Immature natural killer cell (primary cell): ENCODE measurements around the gene TVP23A. TPM values are rescaled to one million over a fixed set of nuclear protein-coding genes. Genes with fewer than 3 reads are reported as not detected.
A peak's percentile ranks its signal among the peaks of the same experiment; 100 is the strongest.

ENCODE experiments used
- DNase-seq, 3 donors: peaks; one replicate each; pipeline ENCODE4 v3.0.0; 2022; ENCODE audit warnings: mixed read lengths in 1 of 3
- H3K27ac Mint-ChIP-seq, 6 donors: one replicate each; pipeline ENCODE4 v1.8.0; 2020; ENCODE audit warnings: mixed read lengths in 6 of 6, mild to moderate bottlenecking in 5 of 6, inconsistent platforms in 4 of 6, moderate library complexity in 3 of 6
- H3K27me3 Mint-ChIP-seq, 3 donors: one replicate each; pipeline ENCODE4 v1.8.0; 2020 to 2021; ENCODE audit warnings: low read depth in 3 of 3, mild to moderate bottlenecking in 3 of 3, mixed read lengths in 3 of 3, moderate library complexity in 3 of 3, inconsistent platforms in 1 of 3
- H3K36me3 Mint-ChIP-seq, 3 donors: one replicate each; pipeline ENCODE4 v1.8.0; 2020; ENCODE audit warnings: mixed read lengths in 3 of 3, inconsistent platforms in 2 of 3, mild to moderate bottlenecking in 2 of 3
- H3K4me1 Mint-ChIP-seq, 2 donors: one replicate each; pipeline ENCODE4 v1.8.0; 2020; ENCODE audit warnings: inconsistent platforms in 2 of 2, mild to moderate bottlenecking in 2 of 2, mixed read lengths in 2 of 2, moderate library complexity in 1 of 2
- H3K4me3 Mint-ChIP-seq, 5 donors: one replicate each; pipeline ENCODE4 v1.8.0; 2020; ENCODE audit warnings: mild to moderate bottlenecking in 5 of 5, mixed read lengths in 5 of 5, inconsistent platforms in 3 of 5, moderate library complexity in 3 of 5
- H3K9me3 Mint-ChIP-seq, 6 donors: one replicate each; pipeline ENCODE4 v1.8.0; 2020; ENCODE audit warnings: mild to moderate bottlenecking in 6 of 6, mixed read lengths in 6 of 6, inconsistent platforms in 4 of 6, moderate library complexity in 3 of 6
- polyA plus RNA-seq, 3 donors: library from polyadenylated mRNA; unstranded; fragments of 300-500 nt; fragmentation: Illumina TruSeq; gene quantifications; one replicate each; pipeline ENCODE4 v1.2.3, GENCODE V29; 2021

The TVP23A gene
- polyA plus RNA-seq, 3 donors from 2014 or later: 0.09 to 0.46 (median 0.14) TPM

- Mint-ChIP-seq H3K27ac (no peak overlapping the region), H3K4me3 (no peak overlapping the region), H3K36me3 (no peaks in the 10 kb centered on the region), H3K27me3 (peaks cover 2 to 5% (median 3%) of the 10 kb centered on the region in 3 donors), H3K4me1 (peaks cover 8 to 12% of the 10 kb centered on the region in 2 donors), H3K9me3 (no peaks in the 10 kb centered on the region)
- no peak for DNase-seq
These were observed 31.3 kb upstream of the TVP23A start for GRCh38 chr16:10849736-10850477.

DNA sequence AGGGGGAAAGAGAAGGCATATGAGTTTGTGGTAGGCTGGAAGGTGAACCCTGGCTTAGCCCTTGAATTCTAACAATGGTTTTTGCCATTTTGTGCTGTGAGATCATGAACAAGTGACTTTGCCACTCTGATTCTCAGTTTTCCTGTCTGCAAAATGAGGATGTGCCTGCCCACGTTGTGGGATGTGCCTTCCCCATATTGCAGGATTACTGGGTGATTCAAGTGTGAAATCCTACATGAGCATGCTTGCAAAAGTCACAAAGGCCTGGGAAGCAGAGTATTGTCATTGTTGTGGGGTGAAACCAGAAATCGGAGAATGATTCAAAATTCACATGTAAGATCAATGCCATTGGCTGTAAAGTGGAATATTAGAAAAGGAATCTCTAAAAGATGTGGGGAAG is 28.6 kb upstream of the TVP23A start:
- Mint-ChIP-seq H3K36me3 (no peaks in the 10 kb centered on the region), H3K4me1 (peaks cover 2% of the 10 kb centered on the region in 2 donors), H3K4me3 (no peak overlapping the region), H3K9me3 (no peaks in the 10 kb centered on the region), H3K27me3 (peaks cover 3 to 7% (median 6%) of the 10 kb centered on the region in 3 donors), H3K27ac (no peak overlapping the region)
- no peak for DNase-seq

- Mint-ChIP-seq H3K4me1 (no peaks in the 10 kb centered on the region), H3K27me3 (peaks cover 3 to 7% (median 6%) of the 10 kb centered on the region in 3 donors), H3K9me3 (no peaks in the 10 kb centered on the region), H3K36me3 (no peaks in the 10 kb centered on the region), H3K27ac (no peak overlapping the region), H3K4me3 (no peak overlapping the region)
- no peak for DNase-seq
These were observed 27.8 kb upstream of the TVP23A start for GRCh38 chr16:10846213-10846998.

GRCh38 chr16:10840703-10841102 is 22.1 kb upstream of the TVP23A start:
- Mint-ChIP-seq H3K9me3 (no peaks in the 10 kb centered on the region), H3K4me1 (no peaks in the 10 kb centered on the region), H3K4me3 (no peak overlapping the region), H3K36me3 (no peaks in the 10 kb centered on the region), H3K27me3 (peaks cover 2 to 7% (median 4%) of the 10 kb centered on the region in 3 donors), H3K27ac (no peak overlapping the region)
- no peak for DNase-seq

- Mint-ChIP-seq H3K36me3 (no peaks in the 10 kb centered on the region), H3K9me3 (no peaks in the 10 kb centered on the region), H3K27me3 (peaks cover 2 to 9% (median 4%) of the 10 kb centered on the region in 3 donors), H3K4me1 (no peaks in the 10 kb centered on the region), H3K27ac (no peak overlapping the region), H3K4me3 (no peak overlapping the region)
- no peak for DNase-seq
These were observed 20.7 kb upstream of the TVP23A start for GRCh38 chr16:10839279-10839666.

DNA sequence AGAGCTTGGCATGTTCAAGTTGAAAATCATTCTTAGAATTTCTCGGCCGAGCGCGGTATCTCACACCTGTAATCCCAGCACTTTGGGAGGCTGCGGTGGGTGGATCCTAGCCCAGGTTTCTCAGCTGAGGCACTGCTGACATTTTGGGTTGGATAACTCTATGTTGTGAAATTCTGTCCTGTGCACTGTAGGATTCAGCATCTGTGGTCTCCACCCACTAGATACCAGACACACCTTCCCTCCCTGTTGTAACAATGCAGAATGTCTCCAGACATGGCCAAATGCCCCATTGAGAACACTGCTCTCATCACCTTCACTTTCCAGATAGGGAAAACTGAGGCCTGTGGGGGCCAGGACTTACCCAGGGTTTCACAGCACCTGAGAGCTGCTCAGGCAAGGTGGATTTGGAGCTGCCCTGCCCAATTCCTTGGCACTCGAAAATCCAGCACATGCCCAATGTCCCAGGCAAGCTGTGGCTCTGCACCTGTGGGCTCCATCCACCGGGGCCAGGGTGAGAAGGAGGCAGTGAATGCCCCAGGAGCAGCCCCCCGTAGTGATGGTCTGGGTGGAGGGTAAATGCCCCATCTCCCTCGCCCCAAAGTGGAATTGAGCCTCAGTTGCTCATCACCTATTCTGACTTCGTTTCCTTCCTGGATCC is 20.2 kb upstream of the TVP23A start:
- Mint-ChIP-seq H3K27me3 (peaks cover 2 to 9% (median 4%) of the 10 kb centered on the region in 3 donors), H3K9me3 (no peaks in the 10 kb centered on the region), H3K4me3 (no peak overlapping the region), H3K4me1 (no peaks in the 10 kb centered on the region), H3K27ac (no peak overlapping the region), H3K36me3 (no peaks in the 10 kb centered on the region)
- no peak for DNase-seq

DNA sequence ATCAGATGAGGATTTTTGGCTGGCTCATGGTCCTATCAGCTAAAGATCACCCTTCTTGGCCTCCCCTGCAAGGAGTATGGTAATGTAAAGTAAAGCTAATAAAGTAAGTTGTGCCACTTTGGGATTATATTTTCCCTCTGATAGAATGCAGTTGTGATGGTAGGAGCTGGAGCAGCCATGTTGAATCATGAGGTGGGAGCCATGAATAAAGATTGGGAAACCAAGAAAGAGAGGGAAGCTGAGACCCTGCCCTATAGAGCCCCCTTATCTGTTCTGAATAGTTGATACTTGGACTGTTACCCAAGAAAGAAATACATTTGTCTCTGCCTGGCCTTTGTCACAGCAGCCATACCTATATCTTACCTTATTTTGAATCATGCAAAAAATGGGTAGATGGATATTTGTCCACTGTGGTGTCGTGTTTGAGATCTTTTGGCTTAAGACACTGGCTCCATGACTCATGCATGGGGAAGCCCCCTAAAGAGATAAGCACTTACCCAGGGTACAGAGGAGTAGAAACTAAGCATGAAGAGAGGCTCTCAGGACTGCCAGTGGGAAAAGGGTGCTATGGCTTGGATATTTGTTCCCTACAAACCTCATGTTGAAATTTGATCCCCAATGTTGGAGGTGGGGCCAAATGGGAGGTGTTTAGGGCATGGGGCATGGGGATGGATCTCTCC is 17.7 kb upstream of the TVP23A start:
- Mint-ChIP-seq H3K9me3 (no peaks in the 10 kb centered on the region), H3K4me1 (no peaks in the 10 kb centered on the region), H3K4me3 (no peak overlapping the region), H3K36me3 (no peaks in the 10 kb centered on the region), H3K27me3 (peaks cover 0 to 4% (median 4%) of the 10 kb centered on the region in 3 donors), H3K27ac (no peak overlapping the region)
- DNase-seq: no peak

DNA sequence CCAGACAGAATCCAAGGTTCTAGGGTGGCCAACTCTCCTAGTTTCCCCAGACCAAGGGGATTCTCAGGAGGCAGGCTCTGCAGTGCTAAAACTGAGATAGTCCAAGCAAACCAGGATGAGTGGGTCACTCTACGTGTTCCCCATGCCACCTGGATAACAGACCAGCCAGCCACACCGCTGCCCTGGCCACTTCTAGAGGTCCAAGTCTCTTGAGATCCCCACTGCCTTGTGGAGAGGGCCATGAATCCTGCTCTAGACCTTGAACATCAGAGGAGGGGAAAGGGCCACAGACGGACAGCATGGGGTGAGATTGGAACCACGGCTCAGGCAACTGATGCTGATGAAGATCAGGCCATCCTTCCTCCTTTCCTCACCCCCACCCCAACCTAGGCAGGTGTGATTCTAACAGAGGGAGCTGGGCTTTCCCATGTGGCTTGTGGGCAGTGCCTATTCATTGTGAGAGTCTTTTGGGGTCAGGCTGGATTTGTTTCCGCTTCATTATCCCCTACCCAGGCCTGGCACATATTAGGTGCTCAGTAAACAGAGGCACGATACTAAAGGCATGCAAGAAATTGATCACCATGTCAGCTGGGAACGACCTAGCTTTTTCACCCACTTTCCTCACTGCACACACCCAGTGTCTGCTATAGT is 16.8 kb upstream of the TVP23A start:
- Mint-ChIP-seq H3K27me3 (peaks cover 0 to 4% (median 2%) of the 10 kb centered on the region in 3 donors), H3K4me1 (no peaks in the 10 kb centered on the region)
- no peak for DNase-seq

DNA sequence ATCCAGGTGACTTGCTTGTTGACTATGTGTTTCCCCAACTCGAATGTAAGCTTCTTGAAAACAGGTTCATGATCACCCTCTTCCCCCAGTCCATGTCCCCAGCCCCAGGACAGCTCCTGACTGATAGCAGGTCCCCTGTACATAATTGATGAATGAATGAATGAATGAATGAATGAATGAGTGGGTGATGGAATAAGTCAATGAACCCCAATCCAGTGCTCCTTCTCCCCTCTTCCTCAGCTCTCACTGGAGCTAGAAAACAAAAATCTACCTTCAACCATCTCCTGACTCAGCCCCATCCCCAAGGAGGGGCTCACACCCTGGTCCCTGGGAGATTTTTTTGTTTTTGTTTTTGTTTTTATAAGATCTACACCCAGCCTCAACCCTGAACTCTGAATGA is 16.2 kb upstream of the TVP23A start:
- no peaks in the 10 kb centered on the region for H3K36me3 Mint-ChIP-seq
- DNase-seq: no peak
- H3K27me3 Mint-ChIP-seq: peaks cover 0 to 4% (median 2%) of the 10 kb centered on the region in 3 donors
- no peak overlapping the region for H3K4me3 Mint-ChIP-seq
- H3K9me3 Mint-ChIP-seq: no peaks in the 10 kb centered on the region
- no peak overlapping the region for H3K27ac Mint-ChIP-seq
- no peaks in the 10 kb centered on the region for H3K4me1 Mint-ChIP-seq

More for the DNA sequence above, 16.8 kb upstream of the TVP23A start:
- H3K4me3 Mint-ChIP-seq: no peak overlapping the region
- H3K36me3 Mint-ChIP-seq: no peaks in the 10 kb centered on the region
- H3K27ac Mint-ChIP-seq: no peak overlapping the region
- no peaks in the 10 kb centered on the region for H3K9me3 Mint-ChIP-seq

DNA sequence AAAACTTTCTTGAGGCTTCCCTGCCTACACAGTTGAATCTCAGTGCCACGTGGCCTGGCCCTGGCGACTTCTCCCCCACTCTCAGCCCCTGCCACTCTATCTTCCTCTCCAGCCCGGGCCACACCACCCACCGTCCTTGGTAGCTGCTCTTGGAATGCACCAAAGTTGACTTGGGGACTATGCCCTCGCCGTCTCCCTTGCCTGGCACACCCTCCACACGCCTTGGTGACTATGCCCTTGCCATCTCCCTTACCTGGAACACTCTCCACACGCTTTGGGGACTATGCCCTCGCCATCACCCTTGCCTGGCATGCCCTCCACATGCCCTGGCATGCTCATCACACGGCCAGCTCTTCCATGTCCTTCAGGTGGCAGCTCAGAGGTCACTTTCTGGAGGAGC is 15.5 kb upstream of the TVP23A start:
- Mint-ChIP-seq H3K4me3 (no peak overlapping the region), H3K36me3 (no peaks in the 10 kb centered on the region), H3K27ac (no peak overlapping the region), H3K4me1 (no peaks in the 10 kb centered on the region), H3K27me3 (peaks cover 0 to 3% (median 2%) of the 10 kb centered on the region in 3 donors), H3K9me3 (no peaks in the 10 kb centered on the region)
- DNase-seq: no peak

- H3K27ac Mint-ChIP-seq: no peak overlapping the region
- no peaks in the 10 kb centered on the region for H3K9me3 Mint-ChIP-seq
- peaks cover 0 to 4% (median 2%) of the 10 kb centered on the region in 3 donors for H3K27me3 Mint-ChIP-seq
- no peak overlapping the region for H3K4me3 Mint-ChIP-seq
- H3K4me1 Mint-ChIP-seq: no peaks in the 10 kb centered on the region
- no peaks in the 10 kb centered on the region for H3K36me3 Mint-ChIP-seq
- DNase-seq: no peak
These were observed 14.7 kb upstream of the TVP23A start for GRCh38 chr16:10833271-10833670.

DNA sequence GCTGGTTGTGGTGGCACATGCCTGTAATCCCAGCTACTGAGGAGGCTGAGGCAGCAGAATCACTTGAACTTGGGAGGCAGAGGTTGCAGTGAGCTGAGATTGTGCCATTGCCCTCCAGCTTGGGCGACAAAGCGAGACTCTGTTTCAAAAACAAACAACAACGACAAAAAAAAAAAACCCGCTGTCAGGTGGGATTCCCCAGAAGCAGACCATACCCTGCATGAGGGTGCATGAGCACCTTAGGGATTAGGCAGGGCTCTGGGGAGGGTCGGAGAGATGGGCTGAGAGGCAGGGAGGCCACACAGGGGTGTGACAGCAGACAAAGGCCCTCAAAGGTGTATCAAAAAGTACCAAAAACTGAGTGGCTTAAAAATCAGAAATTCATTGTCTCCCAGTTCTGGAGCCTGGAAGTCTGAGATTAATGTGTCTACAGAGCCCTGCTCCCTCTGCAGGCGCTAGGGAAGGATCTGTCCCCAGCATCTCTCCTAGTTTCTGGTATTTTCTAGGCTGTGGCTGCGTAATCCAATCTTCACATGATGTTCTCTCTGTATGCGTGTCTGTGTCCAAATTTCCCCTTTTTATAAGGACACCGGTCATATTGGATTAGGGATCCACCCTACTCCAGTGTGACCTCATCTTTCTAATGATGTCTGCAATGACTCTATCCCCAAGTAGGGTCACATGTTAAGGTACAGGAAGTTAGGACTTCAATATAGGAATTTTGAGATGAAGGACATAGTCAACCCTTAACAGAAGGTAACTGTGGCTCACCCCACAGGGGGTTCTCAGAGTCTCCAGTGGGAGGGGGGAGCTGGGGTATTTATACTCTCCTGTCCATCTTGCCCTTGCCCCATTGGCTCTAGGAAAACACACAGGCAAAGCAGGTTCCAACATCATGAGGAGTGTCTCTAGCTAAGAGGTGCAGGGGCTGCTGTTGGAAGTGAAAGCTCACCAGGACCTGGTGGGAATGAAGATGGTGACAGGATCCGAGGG is 13.6 kb upstream of the TVP23A start:
- Mint-ChIP-seq H3K27ac (peak overlapping the region in 1 of 6 donors; percentile 19), H3K4me3 (no peak overlapping the region), H3K9me3 (no peaks in the 10 kb centered on the region), H3K27me3 (peaks cover 2 to 4% (median 2%) of the 10 kb centered on the region in 3 donors), H3K36me3 (no peaks in the 10 kb centered on the region), H3K4me1 (no peaks in the 10 kb centered on the region)
- no peak for DNase-seq
